Heart left ventricle (tissue), 13 donors: Measurements from ENCODE around the gene HOXD8.

ENCODE experiments used
- POLR2A ChIP-seq, 2 donors: fragments of 450-650 bp; IDR thresholded peaks; one replicate each; pipeline ENCODE4 v1.6.1; 2017; ENCODE audit warnings: antibody characterized with exemption in 2 of 2, mild to moderate bottlenecking in 2 of 2, moderate library complexity in 2 of 2
- TF ChIP-seq, protein P1 (sequence below), 12 donors: fragments of 200-600 bp; sonication (generic) in 4 of 12; IDR thresholded peaks; one replicate each; pipeline versions ENCODE4 v1.5.0 to v1.8.0; 2018 to 2022; ENCODE audit warnings: antibody characterized with exemption in 12 of 12, mild to moderate bottlenecking in 5 of 12
- donor health status: ischemic (EF 13 %, LVEDD 7.1; RV severe dilation, severe dysfunction).
- donor health status: DM: no; HTN: yes; CAD: no.
- donor health status: DM: no; HTN: no; CAD: no.
- donor health status: ischemic (EF 25% LVEDD 6.9; RV normal size, moderate dysfunction).
- donor health status: ischemic (EF 25% LVEDD 5.7; RV mildly dilated, moderate dysfunction).
- donor health status: ischemic (EF 35%, LVEDD 5.7; RV mildly dilated, moderate dysfunction).
- donor health status: nonischemic (EF 11% LVEDD 7.7; RV severe dilation, severe dysfunction).
- donor health status: DM: yes; HTN: yes; CAD: no.
- donor health status: PGD.
- donor health status: ischemic (EF 29% LVEDD 5.4; RV normal size, mild dysfunction).
- donor health status: nonischemic (EF 23%, LVEDD 6.1; RV moderate dilation, normal function).

DNA sequence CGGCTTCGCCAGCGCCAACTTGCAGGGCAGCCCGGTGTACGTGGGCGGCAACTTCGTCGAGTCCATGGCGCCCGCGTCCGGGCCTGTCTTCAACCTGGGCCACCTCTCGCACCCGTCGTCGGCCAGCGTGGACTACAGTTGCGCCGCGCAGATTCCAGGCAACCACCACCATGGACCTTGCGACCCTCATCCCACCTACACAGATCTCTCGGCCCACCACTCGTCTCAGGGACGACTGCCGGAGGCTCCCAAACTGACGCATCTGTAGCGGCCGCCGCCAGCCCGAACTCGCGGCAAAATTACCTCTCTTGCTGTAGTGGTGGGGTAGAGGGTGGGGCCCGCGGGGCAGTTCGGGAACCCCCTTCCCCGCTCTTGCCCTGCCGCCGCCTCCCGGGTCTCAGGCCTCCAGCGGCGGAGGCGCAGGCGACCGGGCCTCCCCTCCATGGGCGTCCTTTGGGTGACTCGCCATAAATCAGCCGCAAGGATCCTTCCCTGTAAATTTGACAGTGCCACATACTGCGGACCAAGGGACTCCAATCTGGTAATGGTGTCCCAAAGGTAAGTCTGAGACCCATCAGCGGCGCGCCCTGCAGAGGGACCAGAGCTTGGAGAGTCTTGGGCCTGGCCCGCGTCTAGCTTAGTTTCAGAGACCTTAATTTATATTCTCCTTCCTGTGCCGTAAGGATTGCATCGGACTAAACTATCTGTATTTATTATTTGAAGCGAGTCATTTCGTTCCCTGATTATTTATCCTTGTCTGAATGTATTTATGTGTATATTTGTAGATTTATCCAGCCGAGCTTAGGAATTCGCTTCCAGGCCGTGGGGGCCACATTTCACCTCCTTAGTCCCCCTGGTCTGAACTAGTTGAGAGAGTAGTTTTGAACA, 42.7 kb downstream of the HOXD8 start:
- TF ChIP-seq, protein P1, sequence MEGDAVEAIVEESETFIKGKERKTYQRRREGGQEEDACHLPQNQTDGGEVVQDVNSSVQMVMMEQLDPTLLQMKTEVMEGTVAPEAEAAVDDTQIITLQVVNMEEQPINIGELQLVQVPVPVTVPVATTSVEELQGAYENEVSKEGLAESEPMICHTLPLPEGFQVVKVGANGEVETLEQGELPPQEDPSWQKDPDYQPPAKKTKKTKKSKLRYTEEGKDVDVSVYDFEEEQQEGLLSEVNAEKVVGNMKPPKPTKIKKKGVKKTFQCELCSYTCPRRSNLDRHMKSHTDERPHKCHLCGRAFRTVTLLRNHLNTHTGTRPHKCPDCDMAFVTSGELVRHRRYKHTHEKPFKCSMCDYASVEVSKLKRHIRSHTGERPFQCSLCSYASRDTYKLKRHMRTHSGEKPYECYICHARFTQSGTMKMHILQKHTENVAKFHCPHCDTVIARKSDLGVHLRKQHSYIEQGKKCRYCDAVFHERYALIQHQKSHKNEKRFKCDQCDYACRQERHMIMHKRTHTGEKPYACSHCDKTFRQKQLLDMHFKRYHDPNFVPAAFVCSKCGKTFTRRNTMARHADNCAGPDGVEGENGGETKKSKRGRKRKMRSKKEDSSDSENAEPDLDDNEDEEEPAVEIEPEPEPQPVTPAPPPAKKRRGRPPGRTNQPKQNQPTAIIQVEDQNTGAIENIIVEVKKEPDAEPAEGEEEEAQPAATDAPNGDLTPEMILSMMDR (IDR thresholded peaks at IDR 0.05), result no peak
- no peak for TF ChIP-seq POLR2A (IDR thresholded peaks at IDR 0.05)
